Glomerular endothelial cell (primary cell): ENCODE results near the gene SYTL2. TPM values are rescaled to one million over a fixed set of nuclear protein-coding genes. Genes with fewer than 3 reads are reported as not detected.

Source experiments
- DNase-seq: peaks from one replicate; pipeline ENCODE4 v3.0.0-alpha.2; 2011; ENCODE audit warnings: low read depth, low spot score; ENCODE audit errors: extremely low read depth
- total RNA-seq: library from RNA; depleted of rRNA; stranded (reverse); fragments of >200 nt; gene quantifications from 2 replicates; pipeline ENCODE4 v1.2.3, GENCODE V29; 2015

SYTL2 gene
- total RNA-seq, 1 donor from 2014 or later = 9.3 TPM

GRCh38 chr11:85766721-85767161 lies 44.2 kb downstream of the SYTL2 start:
- DNase-seq = no peak

GRCh38 chr11:85764796-85765195 lies 46.1 kb downstream of the SYTL2 start:
- no peak for DNase-seq

GRCh38 chr11:85762226-85762625 lies 48.7 kb downstream of the SYTL2 start:
- DNase-seq = no peak

GRCh38 chr11:85759915-85760314 lies 51.0 kb downstream of the SYTL2 start:
- no peak for DNase-seq

- DNase-seq = no peak
Measured at GRCh38 chr11:85758480-85759039, 52.4 kb downstream of the SYTL2 start.

- DNase-seq = no peak
Measured at GRCh38 chr11:85758026-85758425, 52.9 kb downstream of the SYTL2 start.

- DNase-seq = no peak
Measured at GRCh38 chr11:85756401-85757200, 54.3 kb downstream of the SYTL2 start.

GRCh38 chr11:85755701-85756100 lies 55.2 kb downstream of the SYTL2 start:
- DNase-seq = no peak

- DNase-seq = no peak
Measured at GRCh38 chr11:85755285-85755684, 55.7 kb downstream of the SYTL2 start.

GRCh38 chr11:85752890-85753581 lies 57.9 kb downstream of the SYTL2 start:
- no peak for DNase-seq

GRCh38 chr11:85752201-85752889 lies 58.6 kb downstream of the SYTL2 start:
- no peak for DNase-seq

GRCh38 chr11:85751724-85752123 lies 59.2 kb downstream of the SYTL2 start:
- no peak for DNase-seq

GRCh38 chr11:85750646-85751045 lies 60.3 kb downstream of the SYTL2 start:
- no peak for DNase-seq

- no peak for DNase-seq
Measured at GRCh38 chr11:85749884-85750283, 61.1 kb downstream of the SYTL2 start.

- no peak for DNase-seq
Measured at GRCh38 chr11:85749287-85749834, 61.6 kb downstream of the SYTL2 start.

- no peak for DNase-seq
Measured at GRCh38 chr11:85748455-85748891, 62.5 kb downstream of the SYTL2 start.

GRCh38 chr11:85746670-85747069 lies 64.3 kb downstream of the SYTL2 start:
- no peak for DNase-seq

- DNase-seq = no peak
Measured at GRCh38 chr11:85745626-85746025, 65.3 kb downstream of the SYTL2 start.

- DNase-seq = no peak
Measured at GRCh38 chr11:85742873-85743275, 68.1 kb downstream of the SYTL2 start.

- DNase-seq = no peak
Measured at GRCh38 chr11:85742348-85742747, 68.6 kb downstream of the SYTL2 start.
